Astrocyte (in vitro differentiated cells and primary cell): Measurements from ENCODE around the gene PRTN3. TPM values are rescaled to one million over a fixed set of nuclear protein-coding genes. Genes with fewer than 3 reads are reported as not detected.

Experiments
- DNase-seq: peaks from one replicate; pipeline ENCODE4 v3.0.0-alpha.2; 2010; ENCODE audit warnings: low read depth
- FAIRE-seq: peaks from 2 replicates; lab custom pipeline; 2011; peaks lifted over from hg19 to GRCh38; lab: Jason Lieb, UNC
- H2AFZ ChIP-seq: 2 replicates; pipeline ENCODE4 v1.6.0; 2012; ENCODE audit warnings: low read depth, low read length, inconsistent platforms
- H3K27ac ChIP-seq: 2 replicates; pipeline ENCODE4 v1.5.1; 2011; ENCODE audit warnings: low read depth, low read length, inconsistent platforms
- H3K27me3 ChIP-seq: 2 replicates; pipeline ENCODE4 v1.6.0; 2011; ENCODE audit warnings: low read length, inconsistent platforms; ENCODE audit not compliant: insufficient read depth
- H3K36me3 ChIP-seq: 2 replicates; pipeline ENCODE4 v1.5.1; 2011; ENCODE audit warnings: low read length, inconsistent platforms; ENCODE audit not compliant: insufficient read depth
- H3K4me1 ChIP-seq: 2 replicates; pipeline ENCODE4 v1.5.1; 2011; ENCODE audit warnings: low read length, inconsistent platforms; ENCODE audit not compliant: insufficient read depth
- H3K4me2 ChIP-seq: 2 replicates; pipeline ENCODE4 v1.6.0; 2012; ENCODE audit warnings: low read length, inconsistent platforms
- H3K4me3 ChIP-seq: 2 replicates; pipeline ENCODE4 v1.5.1; 2011; ENCODE audit warnings: low read depth, mild to moderate bottlenecking, low read length, inconsistent platforms; ENCODE audit not compliant: insufficient read depth
- H3K79me2 ChIP-seq: 2 replicates; pipeline ENCODE4 v1.6.0; 2012; ENCODE audit warnings: mild to moderate bottlenecking, low read length, inconsistent platforms; ENCODE audit not compliant: insufficient read depth
- H3K9ac ChIP-seq: 2 replicates; pipeline ENCODE4 v1.6.0; 2012; ENCODE audit warnings: mild to moderate bottlenecking, low read length, inconsistent platforms
- H3K9me3 ChIP-seq: 2 replicates; pipeline ENCODE4 v1.5.1; 2012; ENCODE audit warnings: low read depth, mild to moderate bottlenecking, low read length, inconsistent platforms; ENCODE audit not compliant: insufficient read depth
- H4K20me1 ChIP-seq: 2 replicates; pipeline ENCODE4 v1.6.0; 2012; ENCODE audit warnings: low read length, inconsistent platforms; ENCODE audit not compliant: insufficient read depth
- H3K27ac Mint-ChIP-seq: one replicate; pipeline ENCODE4 v1.8.0; 2021; ENCODE audit warnings: mild to moderate bottlenecking, mixed read lengths; ENCODE audit not compliant: unreplicated experiment
- H3K27me3 Mint-ChIP-seq: one replicate; pipeline ENCODE4 v1.8.0; 2021; ENCODE audit warnings: low read depth, mixed read lengths; ENCODE audit not compliant: unreplicated experiment
- H3K36me3 Mint-ChIP-seq: one replicate; pipeline ENCODE4 v1.8.0; 2021; ENCODE audit warnings: low read depth, mixed read lengths; ENCODE audit not compliant: unreplicated experiment
- H3K4me1 Mint-ChIP-seq: one replicate; pipeline ENCODE4 v1.8.0; 2021; ENCODE audit warnings: low read depth, mixed read lengths; ENCODE audit not compliant: unreplicated experiment
- H3K4me3 Mint-ChIP-seq: one replicate; pipeline ENCODE4 v1.8.0; 2021; ENCODE audit warnings: mild to moderate bottlenecking, moderate library complexity, mixed read lengths; ENCODE audit not compliant: unreplicated experiment
- H3K9me3 Mint-ChIP-seq: one replicate; pipeline ENCODE4 v1.8.0; 2021; ENCODE audit warnings: mild to moderate bottlenecking, mixed read lengths; ENCODE audit not compliant: unreplicated experiment
- EZH2 ChIP-seq: IDR thresholded peaks from 2 replicates; pipeline ENCODE4 v1.6.1; 2012; ENCODE audit warnings: mild to moderate bottlenecking, low read length, inconsistent platforms; ENCODE audit not compliant: insufficient read depth
- total RNA-seq: library from RNA; stranded (reverse); gene quantifications from 2 replicates; pipeline ENCODE4 v1.2.1, GENCODE V29; 2021
- TF ChIP-seq, protein P1 (sequence below): IDR thresholded peaks from 2 replicates; pipeline ENCODE4 v1.5.1; 2011; ENCODE audit warnings: low read depth, mild to moderate bottlenecking, inconsistent platforms, low read length, moderate library complexity; ENCODE audit not compliant: insufficient read depth

PRTN3 gene
- total RNA-seq, 1 donor from 2014 or later = not detected

DNA sequence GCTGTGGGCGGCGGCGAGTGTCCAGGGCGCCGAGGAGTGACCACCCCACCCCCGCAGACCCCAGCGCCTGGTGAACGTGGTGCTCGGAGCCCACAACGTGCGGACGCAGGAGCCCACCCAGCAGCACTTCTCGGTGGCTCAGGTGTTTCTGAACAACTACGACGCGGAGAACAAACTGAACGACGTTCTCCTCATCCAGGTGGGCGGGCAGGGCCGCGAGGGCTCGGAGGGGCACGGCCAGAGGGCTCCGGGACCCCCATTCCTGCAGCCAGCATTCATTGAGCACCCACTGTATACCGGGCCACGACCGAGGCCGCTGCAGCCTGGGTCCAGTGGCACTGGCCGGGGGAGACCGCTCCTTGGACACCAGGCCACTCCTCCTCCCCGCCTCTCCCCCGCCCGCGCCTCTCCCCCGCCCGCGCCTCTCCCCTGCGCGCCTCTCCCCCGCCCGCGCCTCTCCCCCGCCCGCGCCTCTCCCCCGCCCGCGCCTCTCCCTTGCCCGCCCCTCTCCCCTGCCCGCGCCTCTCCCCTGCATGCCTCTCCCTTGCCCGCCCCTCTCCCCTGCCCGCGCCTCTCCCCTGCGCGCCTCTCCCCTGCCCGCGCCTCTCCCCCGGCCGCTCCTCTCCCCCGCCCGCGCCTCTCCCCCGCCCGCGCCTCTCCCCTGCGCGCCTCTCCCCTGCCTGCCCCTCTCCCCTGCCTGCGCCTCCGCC, 3.2 kb downstream of the PRTN3 start:
- no peak overlapping the region for H2AFZ ChIP-seq
- Mint-ChIP-seq H3K4me1 (no peaks in the 10 kb centered on the region), H3K27ac (no peak overlapping the region), H3K4me3 (no peak overlapping the region), H3K9me3 (no peaks in the 10 kb centered on the region), H3K36me3 (no peaks in the 10 kb centered on the region), H3K27me3 (peaks cover 31% of the 10 kb centered on the region)
- H3K79me2 ChIP-seq = no peaks in the 10 kb centered on the region
- no peaks in the 10 kb centered on the region for H4K20me1 ChIP-seq
- no peak for FAIRE-seq
- no peak overlapping the region for H3K27ac ChIP-seq
- H3K36me3 ChIP-seq = no peaks in the 10 kb centered on the region
- no peak overlapping the region for H3K9ac ChIP-seq
- no peak for DNase-seq
- no peak overlapping the region for H3K4me3 ChIP-seq
- peaks cover 22% of the 10 kb centered on the region for H3K27me3 ChIP-seq
- no peaks in the 10 kb centered on the region for H3K4me1 ChIP-seq
- TF ChIP-seq EZH2 = no peak
- TF ChIP-seq, protein P1, sequence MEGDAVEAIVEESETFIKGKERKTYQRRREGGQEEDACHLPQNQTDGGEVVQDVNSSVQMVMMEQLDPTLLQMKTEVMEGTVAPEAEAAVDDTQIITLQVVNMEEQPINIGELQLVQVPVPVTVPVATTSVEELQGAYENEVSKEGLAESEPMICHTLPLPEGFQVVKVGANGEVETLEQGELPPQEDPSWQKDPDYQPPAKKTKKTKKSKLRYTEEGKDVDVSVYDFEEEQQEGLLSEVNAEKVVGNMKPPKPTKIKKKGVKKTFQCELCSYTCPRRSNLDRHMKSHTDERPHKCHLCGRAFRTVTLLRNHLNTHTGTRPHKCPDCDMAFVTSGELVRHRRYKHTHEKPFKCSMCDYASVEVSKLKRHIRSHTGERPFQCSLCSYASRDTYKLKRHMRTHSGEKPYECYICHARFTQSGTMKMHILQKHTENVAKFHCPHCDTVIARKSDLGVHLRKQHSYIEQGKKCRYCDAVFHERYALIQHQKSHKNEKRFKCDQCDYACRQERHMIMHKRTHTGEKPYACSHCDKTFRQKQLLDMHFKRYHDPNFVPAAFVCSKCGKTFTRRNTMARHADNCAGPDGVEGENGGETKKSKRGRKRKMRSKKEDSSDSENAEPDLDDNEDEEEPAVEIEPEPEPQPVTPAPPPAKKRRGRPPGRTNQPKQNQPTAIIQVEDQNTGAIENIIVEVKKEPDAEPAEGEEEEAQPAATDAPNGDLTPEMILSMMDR = no peak
- no peaks in the 10 kb centered on the region for H3K9me3 ChIP-seq
- peak overlapping the region; percentile 15 for H3K4me2 ChIP-seq

DNA sequence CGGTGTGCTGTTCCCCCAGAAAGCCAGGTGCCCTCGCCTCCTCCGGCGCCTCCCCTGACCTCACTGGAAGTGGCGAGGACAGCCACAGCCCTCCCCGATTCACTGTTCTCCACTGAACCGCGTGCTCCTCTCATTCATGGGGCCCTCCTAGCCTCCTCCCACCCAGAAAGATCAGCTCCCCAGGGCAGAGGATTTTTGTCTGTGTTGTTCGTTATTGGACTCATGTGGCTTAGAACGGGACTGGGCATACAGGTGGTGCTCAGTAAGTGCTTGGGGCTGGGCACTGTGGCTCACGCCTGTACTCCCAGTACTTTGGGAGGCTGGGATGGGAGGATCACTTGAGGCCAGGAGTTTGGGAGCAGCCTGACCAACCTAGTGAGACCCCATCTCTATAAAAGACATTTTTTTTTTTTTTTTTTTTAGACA, 3.8 kb downstream of the PRTN3 start:
- no peak overlapping the region for H3K4me3 Mint-ChIP-seq
- H3K4me2 ChIP-seq = no peak overlapping the region
- no peaks in the 10 kb centered on the region for H3K9me3 ChIP-seq
- no peak overlapping the region for H3K9ac ChIP-seq
- TF ChIP-seq, protein P1 = no peak
- no peak for TF ChIP-seq EZH2
- no peak overlapping the region for H3K27ac Mint-ChIP-seq
- no peaks in the 10 kb centered on the region for H3K36me3 Mint-ChIP-seq
- H3K79me2 ChIP-seq = no peaks in the 10 kb centered on the region
- no peaks in the 10 kb centered on the region for H3K4me1 ChIP-seq
- H3K4me3 ChIP-seq = no peak overlapping the region
- FAIRE-seq (no peak), DNase-seq (no peak)
- no peaks in the 10 kb centered on the region for H3K4me1 Mint-ChIP-seq
- H4K20me1 ChIP-seq = no peaks in the 10 kb centered on the region
- H3K9me3 Mint-ChIP-seq = no peaks in the 10 kb centered on the region
- peaks cover 22% of the 10 kb centered on the region for H3K27me3 ChIP-seq
- no peaks in the 10 kb centered on the region for H3K36me3 ChIP-seq
- H3K27ac ChIP-seq = no peak overlapping the region
- no peak overlapping the region for H2AFZ ChIP-seq
- peaks cover 29% of the 10 kb centered on the region for H3K27me3 Mint-ChIP-seq
